KMS-11 (cell line): ENCODE data around the gene LETM1.

ENCODE experiments used
- H2AFZ ChIP-seq: fragments of 200-600 bp; sonication (generic); 2 replicates; pipeline ENCODE4 v1.6.1; 2016; ENCODE audit warnings: antibody characterized with exemption, mixed run types, low read depth
- H3K27ac ChIP-seq: fragments of 200-600 bp; sonication (generic); 2 replicates; pipeline ENCODE4 v1.6.1; 2016; ENCODE audit warnings: mild to moderate bottlenecking, mixed run types
- H3K27me3 ChIP-seq: fragments of 200-600 bp; sonication (generic); 2 replicates; pipeline ENCODE4 v1.6.1; 2017; ENCODE audit warnings: mild to moderate bottlenecking, low read depth, mixed run types, moderate library complexity; ENCODE audit not compliant: insufficient read depth
- H3K36me3 ChIP-seq: fragments of 200-600 bp; sonication (generic); 2 replicates; pipeline ENCODE4 v1.6.1; 2017; ENCODE audit warnings: mild to moderate bottlenecking, mixed run types; ENCODE audit not compliant: insufficient read depth
- H3K4me1 ChIP-seq: fragments of 200-600 bp; sonication (generic); 2 replicates; pipeline ENCODE4 v1.6.1; 2016; ENCODE audit warnings: mild to moderate bottlenecking, low read depth, mixed run types; ENCODE audit not compliant: poor library complexity, severe bottlenecking
- H3K4me2 ChIP-seq: fragments of 200-600 bp; sonication (generic); 2 replicates; pipeline ENCODE4 v1.7.0; 2016; ENCODE audit warnings: mild to moderate bottlenecking, mixed run types
- H3K4me3 ChIP-seq: fragments of 200-600 bp; sonication (generic); IDR thresholded peaks from 2 replicates; pipeline ENCODE4 v1.6.1; 2017; ENCODE audit warnings: low read depth, low read length, mixed read lengths; ENCODE audit not compliant: insufficient read depth
- H3K79me2 ChIP-seq: fragments of 200-600 bp; sonication (generic); 2 replicates; pipeline ENCODE4 v1.6.1; 2016; ENCODE audit warnings: low read depth, mixed run types; ENCODE audit not compliant: insufficient read depth
- H3K9ac ChIP-seq: fragments of 200-600 bp; sonication (generic); 2 replicates; pipeline ENCODE4 v1.6.1; 2016; ENCODE audit warnings: mild to moderate bottlenecking, mixed run types
- H4K20me1 ChIP-seq: fragments of 200-600 bp; sonication (generic); 2 replicates; pipeline ENCODE4 v1.6.1; 2016; ENCODE audit warnings: mild to moderate bottlenecking, mixed run types; ENCODE audit not compliant: insufficient read depth
- TF ChIP-seq, protein P1 (sequence below): fragments of 200-600 bp; sonication (generic); conservative IDR thresholded peaks from 2 replicates; pipeline ENCODE4 v1.6.1; 2017; ENCODE audit warnings: low read depth, mild to moderate bottlenecking, antibody characterized with exemption, low read length, moderate library complexity, mixed read lengths

The LETM1 gene

GRCh38 chr4:1873776-1874175 is 17.8 kb upstream of the LETM1 start:
- H3K9ac ChIP-seq, result no peak overlapping the region
- TF ChIP-seq, protein P1, sequence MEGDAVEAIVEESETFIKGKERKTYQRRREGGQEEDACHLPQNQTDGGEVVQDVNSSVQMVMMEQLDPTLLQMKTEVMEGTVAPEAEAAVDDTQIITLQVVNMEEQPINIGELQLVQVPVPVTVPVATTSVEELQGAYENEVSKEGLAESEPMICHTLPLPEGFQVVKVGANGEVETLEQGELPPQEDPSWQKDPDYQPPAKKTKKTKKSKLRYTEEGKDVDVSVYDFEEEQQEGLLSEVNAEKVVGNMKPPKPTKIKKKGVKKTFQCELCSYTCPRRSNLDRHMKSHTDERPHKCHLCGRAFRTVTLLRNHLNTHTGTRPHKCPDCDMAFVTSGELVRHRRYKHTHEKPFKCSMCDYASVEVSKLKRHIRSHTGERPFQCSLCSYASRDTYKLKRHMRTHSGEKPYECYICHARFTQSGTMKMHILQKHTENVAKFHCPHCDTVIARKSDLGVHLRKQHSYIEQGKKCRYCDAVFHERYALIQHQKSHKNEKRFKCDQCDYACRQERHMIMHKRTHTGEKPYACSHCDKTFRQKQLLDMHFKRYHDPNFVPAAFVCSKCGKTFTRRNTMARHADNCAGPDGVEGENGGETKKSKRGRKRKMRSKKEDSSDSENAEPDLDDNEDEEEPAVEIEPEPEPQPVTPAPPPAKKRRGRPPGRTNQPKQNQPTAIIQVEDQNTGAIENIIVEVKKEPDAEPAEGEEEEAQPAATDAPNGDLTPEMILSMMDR, result no peak
- peaks cover 64% of the 10 kb centered on the region for H3K4me1 ChIP-seq
- peaks cover 53% of the 10 kb centered on the region for H4K20me1 ChIP-seq
- no peaks in the 10 kb centered on the region for H3K27me3 ChIP-seq
- no peak overlapping the region for H2AFZ ChIP-seq
- peak overlapping the region; percentile 59; the same call in 1 of the 2 replicates for H3K4me2 ChIP-seq
- H3K36me3 ChIP-seq, result no peaks in the 10 kb centered on the region
- no peak overlapping the region for H3K4me3 ChIP-seq
- peaks cover 81% of the 10 kb centered on the region for H3K79me2 ChIP-seq
- peak overlapping the region; percentile 40; the same call in 1 of the 2 replicates for H3K27ac ChIP-seq

DNA sequence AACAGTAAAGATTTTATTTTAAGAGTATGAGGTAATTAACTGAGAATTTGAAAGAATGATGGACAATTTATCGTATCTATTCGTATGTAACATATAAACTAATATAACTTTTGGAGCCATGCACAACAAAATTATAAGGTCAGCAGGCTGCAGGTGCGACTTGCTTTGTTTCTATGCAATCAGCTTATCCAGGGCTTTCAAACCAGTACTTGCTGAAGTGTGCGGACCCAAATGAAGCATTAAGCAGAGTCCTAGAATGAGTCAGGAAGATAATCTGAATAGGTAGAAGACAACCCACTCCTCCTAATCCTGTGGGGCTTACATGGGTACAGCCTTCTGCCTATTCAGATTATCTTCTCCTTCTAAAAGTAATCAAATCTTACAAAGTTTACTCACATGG is 17.3 kb upstream of the LETM1 start:
- peaks cover 49% of the 10 kb centered on the region for H4K20me1 ChIP-seq

DNA sequence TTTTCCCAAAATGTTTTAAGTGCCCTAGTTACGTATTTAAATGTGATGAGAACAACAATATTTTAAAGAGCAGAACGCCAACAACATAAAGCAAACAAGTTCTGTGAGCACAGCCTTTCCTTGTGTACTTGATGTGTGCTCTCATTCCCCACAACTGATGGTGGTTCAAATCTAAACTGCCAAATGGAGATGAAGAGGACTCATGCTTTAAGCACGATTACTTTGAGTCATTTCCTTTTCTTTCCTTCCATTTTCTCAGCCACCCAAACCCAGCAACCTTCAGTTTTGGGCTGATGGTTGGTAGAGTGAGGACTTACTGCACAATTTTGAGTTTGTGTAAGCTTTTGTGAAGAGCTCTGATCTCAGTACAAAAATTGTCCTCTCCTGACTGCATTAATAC is 16.9 kb upstream of the LETM1 start:
- H3K4me2 ChIP-seq, result peak overlapping the region; percentile 59
- H3K9ac ChIP-seq, result peak overlapping the region; percentile 46; the same call in 1 of the 2 replicates
- H3K4me3 ChIP-seq, result no peak overlapping the region
- no peak overlapping the region for H2AFZ ChIP-seq
- H3K4me1 ChIP-seq, result peaks cover 67% of the 10 kb centered on the region
- no peaks in the 10 kb centered on the region for H3K36me3 ChIP-seq
- peaks cover 83% of the 10 kb centered on the region for H3K79me2 ChIP-seq
- TF ChIP-seq, protein P1, result no peak
- H3K27ac ChIP-seq, result peak overlapping the region; percentile 40; the same call in 1 of the 2 replicates
- H4K20me1 ChIP-seq, result peaks cover 48% of the 10 kb centered on the region
- H3K27me3 ChIP-seq, result no peaks in the 10 kb centered on the region

More for the DNA sequence above, 17.3 kb upstream of the LETM1 start:
- H3K4me1 ChIP-seq, result peaks cover 67% of the 10 kb centered on the region
- TF ChIP-seq, protein P1, result no peak
- H3K27me3 ChIP-seq, result no peaks in the 10 kb centered on the region
- H3K9ac ChIP-seq, result no peak overlapping the region
- H3K4me3 ChIP-seq, result no peak overlapping the region
- peak overlapping the region; percentile 59 for H3K4me2 ChIP-seq
- no peak overlapping the region for H2AFZ ChIP-seq
- peaks cover 81% of the 10 kb centered on the region for H3K79me2 ChIP-seq
- no peaks in the 10 kb centered on the region for H3K36me3 ChIP-seq
- H3K27ac ChIP-seq, result peak overlapping the region; percentile 40; the same call in 1 of the 2 replicates

DNA sequence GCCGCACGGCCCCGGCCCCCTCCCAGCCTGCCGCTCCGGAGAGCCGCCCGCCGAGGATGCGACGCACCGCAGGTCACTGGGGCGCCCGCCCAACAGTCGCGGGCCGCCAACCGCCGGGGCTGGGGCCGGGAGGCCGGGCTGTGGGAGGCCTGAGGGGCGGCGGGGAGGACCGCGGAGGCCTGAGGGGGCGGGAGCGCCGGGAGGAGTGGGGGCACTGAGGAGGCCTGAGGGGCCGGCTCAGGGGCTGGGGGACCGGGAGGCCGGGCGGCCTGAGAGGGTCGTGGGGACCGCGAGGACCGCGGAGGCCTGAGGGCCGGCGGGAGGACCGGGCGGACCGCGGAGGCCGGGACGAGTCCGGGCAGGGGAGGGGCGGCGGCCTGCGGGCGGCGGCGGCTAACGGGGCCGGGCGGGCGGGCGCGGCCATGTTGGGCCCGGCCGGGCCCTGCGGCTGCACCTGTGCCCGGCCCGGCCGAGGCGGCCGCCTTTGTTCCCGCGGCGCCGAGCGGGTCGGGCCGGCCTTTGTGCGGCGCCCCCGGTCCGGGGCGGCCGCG is 15.6 kb upstream of the LETM1 start:
- H3K27me3 ChIP-seq, result no peaks in the 10 kb centered on the region
- H3K4me2 ChIP-seq, result no peak overlapping the region
- peak overlapping the region; percentile 46; the same call in 1 of the 2 replicates for H3K9ac ChIP-seq
- no peaks in the 10 kb centered on the region for H3K36me3 ChIP-seq
- H3K27ac ChIP-seq, result peak overlapping the region; percentile 49; the same call in 1 of the 2 replicates
- peaks cover 56% of the 10 kb centered on the region for H3K4me1 ChIP-seq
- no peak overlapping the region for H2AFZ ChIP-seq
- TF ChIP-seq, protein P1, result no peak
- H3K4me3 ChIP-seq, result no peak overlapping the region
- H3K79me2 ChIP-seq, result peaks cover 83% of the 10 kb centered on the region
- peaks cover 35% of the 10 kb centered on the region for H4K20me1 ChIP-seq
